Neural progenitor cell (in vitro differentiated cells): Measurements from ENCODE around the gene STX11. TPM values are rescaled to one million over a fixed set of nuclear protein-coding genes. Genes with fewer than 3 reads are reported as not detected.

Source experiments
- DNase-seq: peaks from one replicate; pipeline ENCODE4 v3.0.0-alpha.2; 2016; ENCODE audit warnings: low spot score
- H2AFZ ChIP-seq: fragments of 200-600 bp; sonication (generic); replicated peaks from 2 replicates; pipeline ENCODE4 v1.6.1; 2016; ENCODE audit warnings: antibody characterized with exemption
- H3F3A ChIP-seq: fragments of 200-600 bp; sonication (generic); 2 replicates; pipeline ENCODE4 v1.6.1; 2016; ENCODE audit warnings: antibody characterized with exemption, low read depth
- H3K27ac ChIP-seq: fragments of 200-600 bp; sonication (generic); 2 replicates; pipeline ENCODE4 v1.5.1; 2016; ENCODE audit warnings: mild to moderate bottlenecking
- H3K27me3 ChIP-seq: fragments of 200-600 bp; sonication (generic); 2 replicates; pipeline ENCODE4 v1.6.1; 2016; ENCODE audit warnings: mild to moderate bottlenecking, moderate library complexity
- H3K36me3 ChIP-seq: fragments of 200-600 bp; sonication (generic); 2 replicates; pipeline ENCODE4 v1.5.1; 2016
- H3K4me1 ChIP-seq: fragments of 200-600 bp; sonication (generic); 2 replicates; pipeline ENCODE4 v1.6.1; 2016; ENCODE audit warnings: mixed run types
- H3K4me2 ChIP-seq: fragments of 200-600 bp; sonication (generic); 2 replicates; pipeline ENCODE4 v1.6.1; 2016
- H3K4me3 ChIP-seq: fragments of 200-600 bp; sonication (generic); 2 replicates; pipeline ENCODE4 v1.5.1; 2016
- H3K79me2 ChIP-seq: fragments of 200-600 bp; sonication (generic); 2 replicates; pipeline ENCODE4 v1.6.1; 2016; ENCODE audit warnings: low read depth
- H3K9ac ChIP-seq: fragments of 200-600 bp; sonication (generic); 2 replicates; pipeline ENCODE4 v1.6.1; 2016
- H3K9me3 ChIP-seq: fragments of 200-600 bp; sonication (generic); 2 replicates; pipeline ENCODE4 v1.5.1; 2016; ENCODE audit warnings: low read depth
- H4K20me1 ChIP-seq: fragments of 200-600 bp; sonication (generic); 2 replicates; pipeline ENCODE4 v1.6.1; 2016; ENCODE audit warnings: low read depth
- H3K27ac Mint-ChIP-seq: 3 replicates; pipeline ENCODE4 v1.8.0; 2021; ENCODE audit warnings: mixed read lengths
- H3K27me3 Mint-ChIP-seq: 2 replicates; pipeline ENCODE4 v1.8.0; 2022; ENCODE audit warnings: low read depth, mild to moderate bottlenecking, inconsistent platforms, moderate library complexity, mixed read lengths; ENCODE audit not compliant: insufficient read depth
- H3K36me3 Mint-ChIP-seq: 3 replicates; pipeline ENCODE4 v1.8.0; 2021; ENCODE audit warnings: mixed read lengths
- H3K4me1 Mint-ChIP-seq: 3 replicates; pipeline ENCODE4 v1.8.0; 2021; ENCODE audit warnings: mixed read lengths
- H3K4me3 Mint-ChIP-seq: 3 replicates; pipeline ENCODE4 v1.8.0; 2021; ENCODE audit warnings: mild to moderate bottlenecking, moderate library complexity, mixed read lengths
- H3K9me3 Mint-ChIP-seq: 3 replicates; pipeline ENCODE4 v1.8.0; 2020; ENCODE audit warnings: mixed read lengths
- EZH2 ChIP-seq: fragments of 200-600 bp; sonication (generic); IDR thresholded peaks from 2 replicates; pipeline ENCODE4 v1.6.1; 2017; ENCODE audit warnings: antibody characterized with exemption, mild to moderate bottlenecking, moderate library complexity
- EZH2phosphoT487 ChIP-seq: fragments of 200-600 bp; sonication (generic); IDR thresholded peaks from 2 replicates; pipeline ENCODE4 v1.6.1; 2017; ENCODE audit warnings: antibody characterized with exemption
- total RNA-seq: library from RNA; depleted of rRNA; stranded (reverse); fragments of >200 nt; gene quantifications from 2 replicates; pipeline ENCODE4 v1.2.3, GENCODE V29; 2015; ENCODE audit warnings: low replicate concordance
- TF ChIP-seq, protein P1 (sequence below): fragments of 200-600 bp; sonication (generic); IDR thresholded peaks from 2 replicates; pipeline ENCODE4 v1.5.1; 2017; ENCODE audit warnings: antibody characterized with exemption, mild to moderate bottlenecking

STX11 gene
- total RNA-seq, 1 donor from 2014 or later = not detected

DNA sequence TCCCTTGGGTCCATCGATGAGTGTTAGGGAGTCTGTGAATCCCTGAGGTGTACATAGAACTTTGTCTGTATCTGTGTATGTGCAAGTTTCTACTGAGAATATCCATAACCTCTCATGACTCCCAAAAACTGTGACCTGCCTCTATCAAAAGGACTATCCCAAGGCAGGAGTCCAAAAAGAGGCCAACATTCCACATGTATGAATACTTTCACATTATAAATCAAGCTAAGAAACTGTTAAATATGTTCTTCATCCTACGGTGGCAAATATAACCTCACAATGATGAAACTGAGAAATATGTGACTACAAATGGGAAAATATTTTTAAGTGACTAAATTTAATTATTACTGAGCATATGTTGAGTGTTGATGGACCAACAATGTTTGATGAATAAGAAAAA, 16.1 kb upstream of the STX11 start:
- no peak for DNase-seq
- H3K79me2 ChIP-seq = no peaks in the 10 kb centered on the region
- Mint-ChIP-seq H3K27me3 (peaks cover 7% of the 10 kb centered on the region), H3K4me3 (no peak overlapping the region), H3K9me3 (no peaks in the 10 kb centered on the region), H3K36me3 (no peaks in the 10 kb centered on the region), H3K27ac (no peak overlapping the region), H3K4me1 (no peaks in the 10 kb centered on the region)
- H3K4me3 ChIP-seq = no peak overlapping the region
- no peaks in the 10 kb centered on the region for H3K27me3 ChIP-seq
- H3K9me3 ChIP-seq = no peaks in the 10 kb centered on the region
- no peaks in the 10 kb centered on the region for H3K36me3 ChIP-seq
- H3K4me2 ChIP-seq = no peak overlapping the region
- H2AFZ ChIP-seq = no peak overlapping the region
- H3F3A ChIP-seq = no peaks in the 10 kb centered on the region
- TF ChIP-seq, protein P1, sequence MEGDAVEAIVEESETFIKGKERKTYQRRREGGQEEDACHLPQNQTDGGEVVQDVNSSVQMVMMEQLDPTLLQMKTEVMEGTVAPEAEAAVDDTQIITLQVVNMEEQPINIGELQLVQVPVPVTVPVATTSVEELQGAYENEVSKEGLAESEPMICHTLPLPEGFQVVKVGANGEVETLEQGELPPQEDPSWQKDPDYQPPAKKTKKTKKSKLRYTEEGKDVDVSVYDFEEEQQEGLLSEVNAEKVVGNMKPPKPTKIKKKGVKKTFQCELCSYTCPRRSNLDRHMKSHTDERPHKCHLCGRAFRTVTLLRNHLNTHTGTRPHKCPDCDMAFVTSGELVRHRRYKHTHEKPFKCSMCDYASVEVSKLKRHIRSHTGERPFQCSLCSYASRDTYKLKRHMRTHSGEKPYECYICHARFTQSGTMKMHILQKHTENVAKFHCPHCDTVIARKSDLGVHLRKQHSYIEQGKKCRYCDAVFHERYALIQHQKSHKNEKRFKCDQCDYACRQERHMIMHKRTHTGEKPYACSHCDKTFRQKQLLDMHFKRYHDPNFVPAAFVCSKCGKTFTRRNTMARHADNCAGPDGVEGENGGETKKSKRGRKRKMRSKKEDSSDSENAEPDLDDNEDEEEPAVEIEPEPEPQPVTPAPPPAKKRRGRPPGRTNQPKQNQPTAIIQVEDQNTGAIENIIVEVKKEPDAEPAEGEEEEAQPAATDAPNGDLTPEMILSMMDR = no peak
- H3K27ac ChIP-seq = no peak overlapping the region
- H3K4me1 ChIP-seq = no peaks in the 10 kb centered on the region
- H3K9ac ChIP-seq = no peak overlapping the region
- no peaks in the 10 kb centered on the region for H4K20me1 ChIP-seq

DNA sequence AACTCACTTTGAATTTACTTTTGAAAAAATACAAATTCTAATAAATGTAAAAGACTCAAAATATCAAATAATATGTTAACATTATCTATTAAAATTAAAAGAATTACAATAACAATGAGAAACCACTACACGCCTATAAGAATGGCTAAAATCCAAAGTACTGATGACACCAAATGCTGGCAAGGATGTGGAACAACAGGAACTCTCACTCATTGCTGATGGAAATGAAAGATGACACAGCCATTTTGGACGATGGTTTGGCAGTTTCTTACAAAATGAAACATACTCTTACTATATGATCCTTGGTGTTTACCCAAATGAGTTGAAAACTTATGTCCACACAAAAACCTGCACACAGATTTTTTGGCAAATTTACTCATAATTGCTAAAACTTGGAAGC, 15.6 kb upstream of the STX11 start:
- no peaks in the 10 kb centered on the region for H3K36me3 ChIP-seq
- H3K9me3 Mint-ChIP-seq = no peaks in the 10 kb centered on the region
- no peaks in the 10 kb centered on the region for H3K36me3 Mint-ChIP-seq
- no peaks in the 10 kb centered on the region for H3K79me2 ChIP-seq
- H3K9ac ChIP-seq = no peak overlapping the region
- H3K27ac ChIP-seq = no peak overlapping the region
- H2AFZ ChIP-seq = no peak overlapping the region
- H3K4me1 Mint-ChIP-seq = no peaks in the 10 kb centered on the region
- H3K27me3 ChIP-seq = no peaks in the 10 kb centered on the region
- no peak overlapping the region for H3K4me3 Mint-ChIP-seq
- peaks cover 7% of the 10 kb centered on the region for H3K27me3 Mint-ChIP-seq
- TF ChIP-seq EZH2 (no peak), EZH2phosphoT487 (no peak)
- TF ChIP-seq, protein P1 = no peak
- H4K20me1 ChIP-seq = no peaks in the 10 kb centered on the region
- H3K9me3 ChIP-seq = no peaks in the 10 kb centered on the region
- no peak overlapping the region for H3K4me2 ChIP-seq
- DNase-seq = no peak
- no peaks in the 10 kb centered on the region for H3K4me1 ChIP-seq
- no peak overlapping the region for H3K4me3 ChIP-seq
- H3K27ac Mint-ChIP-seq = no peak overlapping the region
- H3F3A ChIP-seq = no peaks in the 10 kb centered on the region

DNA sequence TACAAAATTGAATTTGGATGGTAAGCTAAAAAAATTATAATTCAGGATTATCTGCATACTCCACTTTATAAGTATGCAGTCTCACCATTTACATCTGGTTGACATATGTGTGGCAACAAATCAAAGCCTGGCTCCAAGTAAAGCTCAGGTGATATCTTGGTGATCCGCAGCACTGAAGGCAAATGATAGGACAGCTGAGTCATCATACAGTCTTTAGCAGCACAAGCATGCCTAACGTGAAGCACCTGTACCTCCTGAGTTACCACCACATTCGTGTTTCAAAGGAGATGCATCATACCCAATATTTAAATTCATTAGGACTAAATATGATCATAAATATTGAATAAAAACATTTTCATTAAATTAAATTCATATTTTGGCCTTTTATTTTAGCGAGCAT, 11.8 kb upstream of the STX11 start:
- no peaks in the 10 kb centered on the region for H3K27me3 Mint-ChIP-seq
- H3K9me3 ChIP-seq = no peaks in the 10 kb centered on the region
- H3K9ac ChIP-seq = no peak overlapping the region
- no peaks in the 10 kb centered on the region for H4K20me1 ChIP-seq
- H3K4me3 ChIP-seq = no peak overlapping the region
- no peaks in the 10 kb centered on the region for H3K36me3 Mint-ChIP-seq
- no peak overlapping the region for H3K4me2 ChIP-seq
- no peaks in the 10 kb centered on the region for H3K4me1 Mint-ChIP-seq
- no peaks in the 10 kb centered on the region for H3F3A ChIP-seq
- H3K27ac ChIP-seq = no peak overlapping the region
- H3K4me3 Mint-ChIP-seq = no peak overlapping the region
- H3K79me2 ChIP-seq = no peaks in the 10 kb centered on the region
- no peaks in the 10 kb centered on the region for H3K36me3 ChIP-seq
- no peaks in the 10 kb centered on the region for H3K4me1 ChIP-seq
- no peaks in the 10 kb centered on the region for H3K27me3 ChIP-seq
- no peak overlapping the region for H2AFZ ChIP-seq
- DNase-seq = no peak
- no peaks in the 10 kb centered on the region for H3K9me3 Mint-ChIP-seq
- TF ChIP-seq, protein P1 = no peak
- TF ChIP-seq EZH2phosphoT487 = no peak
- TF ChIP-seq EZH2 = no peak
- no peak overlapping the region for H3K27ac Mint-ChIP-seq

DNA sequence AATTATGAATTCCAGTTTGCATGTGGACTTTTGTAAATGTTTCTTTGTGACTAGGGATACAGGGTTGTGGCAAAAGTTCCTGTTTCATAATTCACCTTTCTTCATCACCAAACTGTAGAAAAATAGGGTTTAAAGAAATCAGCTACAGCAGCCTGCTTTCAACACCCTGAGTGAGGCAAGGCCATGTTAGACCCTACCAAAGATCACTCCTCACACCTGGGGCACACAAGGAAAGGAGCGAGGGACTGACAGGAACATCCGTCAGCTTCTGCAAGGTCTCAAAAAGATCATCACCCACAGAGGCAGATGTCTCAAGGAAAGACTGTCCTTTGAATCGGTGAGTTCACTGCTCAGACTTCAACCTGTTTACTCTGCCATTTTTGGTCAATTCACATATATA, 10.5 kb upstream of the STX11 start:
- H3K4me1 ChIP-seq = no peaks in the 10 kb centered on the region
- H4K20me1 ChIP-seq = no peaks in the 10 kb centered on the region
- no peak overlapping the region for H3K4me3 Mint-ChIP-seq
- H3K4me1 Mint-ChIP-seq = no peaks in the 10 kb centered on the region
- H3K4me3 ChIP-seq = no peak overlapping the region
- no peaks in the 10 kb centered on the region for H3K9me3 Mint-ChIP-seq
- H2AFZ ChIP-seq = no peak overlapping the region
- no peaks in the 10 kb centered on the region for H3K27me3 Mint-ChIP-seq
- no peaks in the 10 kb centered on the region for H3K36me3 Mint-ChIP-seq
- no peak overlapping the region for H3K9ac ChIP-seq
- DNase-seq = no peak
- H3K36me3 ChIP-seq = no peaks in the 10 kb centered on the region
- H3K4me2 ChIP-seq = no peak overlapping the region
- no peaks in the 10 kb centered on the region for H3F3A ChIP-seq
- H3K27me3 ChIP-seq = no peaks in the 10 kb centered on the region
- H3K9me3 ChIP-seq = no peaks in the 10 kb centered on the region
- H3K27ac Mint-ChIP-seq = no peak overlapping the region
- TF ChIP-seq, protein P1 = no peak
- TF ChIP-seq EZH2phosphoT487 = no peak
- TF ChIP-seq EZH2 = no peak
- H3K79me2 ChIP-seq = no peaks in the 10 kb centered on the region
- no peak overlapping the region for H3K27ac ChIP-seq
